IPS DF 4.7 (cell line): ENCODE measurements around the gene SLC16A11.
"Not testable (repeated sequence)": the region's sequence is repeated elsewhere in the genome, so short reads cannot be mapped to it uniquely, and the experiment has no call there.

Experiments used
- DNase-seq: peaks from one replicate; pipeline ENCODE4 v3.0.0-alpha.2; 2013; ENCODE audit warnings: low spot score; ENCODE audit errors: extremely low read depth

SLC16A11 gene

GRCh38 chr17:7058831-7059447 lies 15.0 kb upstream of the SLC16A11 start:
- no peak for DNase-seq

GRCh38 chr17:7056386-7056785 lies 12.5 kb upstream of the SLC16A11 start:
- no peak for DNase-seq

- not testable (repeated sequence) for DNase-seq
These were observed 6.7 kb upstream of the SLC16A11 start for GRCh38 chr17:7050583-7050982.

GRCh38 chr17:7048968-7049367 lies 5.1 kb upstream of the SLC16A11 start:
- no peak for DNase-seq

GRCh38 chr17:7047566-7047965 lies 3.7 kb upstream of the SLC16A11 start:
- no peak for DNase-seq

GRCh38 chr17:7046725-7047397 lies 3.0 kb upstream of the SLC16A11 start:
- DNase-seq: not testable (repeated sequence)

- no peak for DNase-seq
These were observed 2.3 kb upstream of the SLC16A11 start for GRCh38 chr17:7046127-7046724.

- no peak for DNase-seq
These were observed 1.7 kb upstream of the SLC16A11 start for GRCh38 chr17:7045492-7046126.

GRCh38 chr17:7043182-7043496 lies 753 bp downstream of the SLC16A11 start:
- no peak for DNase-seq

- no peak for DNase-seq
These were observed 1.3 kb downstream of the SLC16A11 start for GRCh38 chr17:7042501-7043181.

- DNase-seq: no peak
These were observed 2.0 kb downstream of the SLC16A11 start for GRCh38 chr17:7041607-7042500.

GRCh38 chr17:7039832-7040231 lies 4.1 kb downstream of the SLC16A11 start:
- no peak for DNase-seq

- DNase-seq: no peak
These were observed 5.6 kb downstream of the SLC16A11 start for GRCh38 chr17:7038025-7038862.

- peak; percentile 89 for DNase-seq
These were observed 8.1 kb downstream of the SLC16A11 start, which contains the start of gene SLC16A13 for GRCh38 chr17:7035591-7036368. SLC16A13 (plus strand) TSS chr17:7036015; CDS start chr17:7036383, 368 bp downstream.

- DNase-seq: no peak
These were observed 8.8 kb downstream of the SLC16A11 start for GRCh38 chr17:7034955-7035590.

- DNase-seq: no peak
These were observed 14.2 kb downstream of the SLC16A11 start for GRCh38 chr17:7029659-7030058.

- no peak for DNase-seq
These were observed 14.8 kb downstream of the SLC16A11 start for GRCh38 chr17:7029096-7029495.

GRCh38 chr17:7027335-7027734 lies 16.6 kb downstream of the SLC16A11 start:
- no peak for DNase-seq
